ENCODE measurements around the gene TIMM44. TPM values are rescaled to one million over a fixed set of nuclear protein-coding genes. Genes with fewer than 3 reads are reported as not detected.
A peak's percentile ranks its signal among the peaks of the same experiment; 100 is the strongest.

The TIMM44 gene
- polyA plus RNA-seq, 1 donor (not counting 4 experiments of a cell fraction or from before 2014, with no cell fraction given): 34.8 TPM

- Histone ChIP-seq H2AFZ (ENCODE audit: control insufficient read depth, low read length) (no peak overlapping the region), H3K4me1 (ENCODE audit: control insufficient read depth, extremely low read depth, insufficient read depth, low read length) (peaks cover 28% of the 10 kb centered on the region)
- dilution Hi-C loops (cut with MboI; ENCODE audit: extremely low pct_ligation_motif_present, low sequenced_read_pairs): no loop called here
These were observed 18.8 kb downstream of the TIMM44 start for GRCh38 chr19:7924651-7925170.

GRCh38 chr19:7924241-7924640 is 19.2 kb downstream of the TIMM44 start:
- H3K9ac ChIP-seq (ENCODE audit: control insufficient read depth, extremely low read depth, insufficient read depth, low read length): no peak overlapping the region
- dilution Hi-C loops (cut with MboI; ENCODE audit: extremely low pct_ligation_motif_present, low sequenced_read_pairs): no loop called here
- no peak for DNase-seq (ENCODE audit: low read depth, low spot score)
- no peak overlapping the region for H3K4me3 ChIP-seq (ENCODE audit: control insufficient read depth in 2 of 3, extremely low read depth in 1 of 3, insufficient read depth in 2 of 3, low read depth in 1 of 3, low read length in 3 of 3)
- no peaks in the 10 kb centered on the region for H3K79me2 ChIP-seq (ENCODE audit: control insufficient read depth, insufficient read depth, low read length)
- no peak overlapping the region for H2AFZ ChIP-seq (ENCODE audit: control insufficient read depth, low read length)
- H3K4me2 ChIP-seq (ENCODE audit: control insufficient read depth, extremely low read depth, insufficient read depth, low read depth, low read length): no peak overlapping the region
- H3K36me3 ChIP-seq (ENCODE audit: control insufficient read depth in 2 of 2, extremely low read depth in 1 of 2, insufficient read depth in 2 of 2, low read length in 2 of 2): peaks cover 4 to 5% of the 10 kb centered on the region in 2 experiments
- FAIRE-seq: peak; percentile 26
- no peak for TF ChIP-seq EZH2 (IDR thresholded peaks at IDR 0.05; ENCODE audit: low read length)
- no peak for TF ChIP-seq CTCF (optimal IDR thresholded peaks at IDR 0.05 in 1 of 3, IDR thresholded peaks at IDR 0.05 in 1 of 3, conservative IDR thresholded peaks at IDR 0.05 in 1 of 3; ENCODE audit: extremely low read depth in 1 of 3, insufficient read depth in 2 of 3, low read length in 3 of 3)
- H3K9me1 ChIP-seq (ENCODE audit: control insufficient read depth, extremely low read depth, insufficient read depth, low read length): peaks cover 3% of the 10 kb centered on the region
- no peaks in the 10 kb centered on the region for H3K9me3 ChIP-seq (ENCODE audit: control insufficient read depth, low read depth, low read length)
- no peak overlapping the region for H3K27ac ChIP-seq (ENCODE audit: control insufficient read depth, insufficient read depth, low read length)
- no peaks in the 10 kb centered on the region for H3K27me3 ChIP-seq (ENCODE audit: control insufficient read depth, extremely low read depth, insufficient read depth, low read length)
- H3K4me1 ChIP-seq (ENCODE audit: control insufficient read depth, extremely low read depth, insufficient read depth, low read length): peaks cover 27% of the 10 kb centered on the region
- H4K20me1 ChIP-seq (ENCODE audit: control insufficient read depth, extremely low read depth, insufficient read depth, low read length): no peaks in the 10 kb centered on the region

More at GRCh38 chr19:7924651-7925170, 18.8 kb downstream of the TIMM44 start:
- Histone ChIP-seq H3K27me3 (ENCODE audit: control insufficient read depth, extremely low read depth, insufficient read depth, low read length) (no peaks in the 10 kb centered on the region), H3K9me3 (ENCODE audit: control insufficient read depth, low read depth, low read length) (no peaks in the 10 kb centered on the region), H4K20me1 (ENCODE audit: control insufficient read depth, extremely low read depth, insufficient read depth, low read length) (no peaks in the 10 kb centered on the region), H3K4me3 (ENCODE audit: control insufficient read depth in 2 of 3, extremely low read depth in 1 of 3, insufficient read depth in 2 of 3, low read depth in 1 of 3, low read length in 3 of 3) (peak overlapping the region in 1 of 3 experiments; percentile 33), H3K9ac (ENCODE audit: control insufficient read depth, extremely low read depth, insufficient read depth, low read length) (no peak overlapping the region), H3K9me1 (ENCODE audit: control insufficient read depth, extremely low read depth, insufficient read depth, low read length) (peaks cover 3% of the 10 kb centered on the region), H3K27ac (ENCODE audit: control insufficient read depth, insufficient read depth, low read length) (no peak overlapping the region), H3K4me2 (ENCODE audit: control insufficient read depth, extremely low read depth, insufficient read depth, low read depth, low read length) (peak overlapping the region; percentile 62), H3K36me3 (ENCODE audit: control insufficient read depth in 2 of 2, extremely low read depth in 1 of 2, insufficient read depth in 2 of 2, low read length in 2 of 2) (peaks cover 4 to 5% of the 10 kb centered on the region in 2 experiments), H3K79me2 (ENCODE audit: control insufficient read depth, insufficient read depth, low read length) (no peaks in the 10 kb centered on the region)
- no peak for TF ChIP-seq CTCF (optimal IDR thresholded peaks at IDR 0.05 in 1 of 3, IDR thresholded peaks at IDR 0.05 in 1 of 3, conservative IDR thresholded peaks at IDR 0.05 in 1 of 3; ENCODE audit: extremely low read depth in 1 of 3, insufficient read depth in 2 of 3, low read length in 3 of 3)
- no peak for TF ChIP-seq EZH2 (IDR thresholded peaks at IDR 0.05; ENCODE audit: low read length)
- DNase-seq (ENCODE audit: low read depth, low spot score) (no peak), FAIRE-seq (no peak)
